Breast epithelium (tissue), 3 donors: ENCODE measurements around the gene ALG6.

ENCODE experiments used
- POLR2A ChIP-seq: fragments of 450-650 bp; IDR thresholded peaks from one replicate; pipeline ENCODE4 v1.6.1; 2016; ENCODE audit warnings: antibody characterized with exemption, mild to moderate bottlenecking, moderate library complexity
- POLR2AphosphoS5 ChIP-seq, 3 donors: sonication (generic); formaldehyde crosslinking; IDR thresholded peaks; one replicate each; pipeline ENCODE4 v1.6.1; 2017; ENCODE audit warnings: antibody characterized with exemption in 3 of 3
- TF ChIP-seq, protein P1 (sequence below), 3 donors: fragments of 450-650 bp; IDR thresholded peaks; one replicate each; pipeline ENCODE4 v1.5.1; 2016 to 2017; ENCODE audit warnings: antibody characterized with exemption in 3 of 3, mild to moderate bottlenecking in 3 of 3, moderate library complexity in 3 of 3

DNA sequence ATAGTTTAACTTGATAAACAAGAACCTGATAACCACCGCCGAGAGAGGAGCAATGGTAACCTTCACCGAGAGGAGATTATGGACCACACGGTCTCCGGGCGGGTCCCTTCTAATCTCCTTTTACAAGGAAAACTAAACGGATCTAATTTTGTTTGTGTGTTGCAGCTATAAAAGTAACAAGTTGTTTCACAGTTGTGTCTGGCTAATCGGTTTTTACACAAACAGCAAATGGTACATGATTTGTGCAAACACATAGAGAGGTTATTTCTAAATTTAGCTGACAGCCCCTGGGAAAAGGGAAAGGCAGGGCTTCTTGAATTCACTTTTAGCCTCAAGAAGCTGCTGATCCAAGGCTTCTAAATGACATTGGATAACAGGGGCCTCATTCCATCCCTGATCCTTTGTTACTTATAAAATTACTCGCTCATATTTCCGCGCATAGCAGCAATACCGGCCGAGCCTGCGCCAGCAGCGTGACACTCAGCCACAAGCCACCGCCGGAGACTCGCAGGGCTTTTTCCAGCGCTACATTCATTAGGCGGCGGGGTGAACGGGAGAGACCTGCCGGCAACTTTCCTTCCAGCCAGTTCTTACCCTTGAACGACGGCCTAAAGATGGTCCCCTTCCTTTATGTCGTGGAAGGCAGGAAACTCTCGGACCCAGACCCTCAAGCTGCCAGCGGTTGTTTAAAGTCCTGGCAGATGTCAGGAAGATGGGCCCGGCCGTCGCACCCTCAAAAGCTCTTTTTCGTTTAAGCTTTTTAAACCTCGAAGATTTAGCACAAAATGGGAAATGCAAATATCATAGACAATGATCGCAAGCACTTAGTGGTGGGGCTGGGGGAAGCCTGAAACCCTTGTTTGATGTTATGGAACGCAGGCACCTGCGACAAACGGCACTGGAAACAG, 40.7 kb upstream of the ALG6 start:
- TF ChIP-seq POLR2A, result no peak
- TF ChIP-seq, protein P1, sequence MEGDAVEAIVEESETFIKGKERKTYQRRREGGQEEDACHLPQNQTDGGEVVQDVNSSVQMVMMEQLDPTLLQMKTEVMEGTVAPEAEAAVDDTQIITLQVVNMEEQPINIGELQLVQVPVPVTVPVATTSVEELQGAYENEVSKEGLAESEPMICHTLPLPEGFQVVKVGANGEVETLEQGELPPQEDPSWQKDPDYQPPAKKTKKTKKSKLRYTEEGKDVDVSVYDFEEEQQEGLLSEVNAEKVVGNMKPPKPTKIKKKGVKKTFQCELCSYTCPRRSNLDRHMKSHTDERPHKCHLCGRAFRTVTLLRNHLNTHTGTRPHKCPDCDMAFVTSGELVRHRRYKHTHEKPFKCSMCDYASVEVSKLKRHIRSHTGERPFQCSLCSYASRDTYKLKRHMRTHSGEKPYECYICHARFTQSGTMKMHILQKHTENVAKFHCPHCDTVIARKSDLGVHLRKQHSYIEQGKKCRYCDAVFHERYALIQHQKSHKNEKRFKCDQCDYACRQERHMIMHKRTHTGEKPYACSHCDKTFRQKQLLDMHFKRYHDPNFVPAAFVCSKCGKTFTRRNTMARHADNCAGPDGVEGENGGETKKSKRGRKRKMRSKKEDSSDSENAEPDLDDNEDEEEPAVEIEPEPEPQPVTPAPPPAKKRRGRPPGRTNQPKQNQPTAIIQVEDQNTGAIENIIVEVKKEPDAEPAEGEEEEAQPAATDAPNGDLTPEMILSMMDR (IDR thresholded peaks at IDR 0.05), result no peak
- TF ChIP-seq POLR2AphosphoS5 (IDR thresholded peaks at IDR 0.05), result no peak
